ENCODE results near the gene NPIPB13. TPM values are rescaled to one million over a fixed set of nuclear protein-coding genes. Genes with fewer than 3 reads are reported as not detected.
"Not testable (repeated sequence)": the region's sequence is repeated elsewhere in the genome, so short reads cannot be mapped to it uniquely, and the experiment has no call there.

Gene NPIPB13
- total RNA-seq: 10 to 100 TPM in 1 of 3 donors, 1 to 10 TPM in 2; 8.2 to 10.2 (median 8.3) TPM

GRCh38 chr16:30248379-30248778, at the start of gene NPIPB13:
TSS of gene NPIPB13 (minus strand) at chr16:30248479. CDS start at chr16:30245573, 2,906 bp downstream.
- H3K36me3 Mint-ChIP-seq (ENCODE audit: insufficient read depth); ATAC-seq; H3K4me1 Mint-ChIP-seq (ENCODE audit: low read depth); H3K4me3 Mint-ChIP-seq; H3K9me3 Mint-ChIP-seq; H3K27me3 Mint-ChIP-seq (ENCODE audit: low read depth); DNase-seq: not testable (repeated sequence)

GRCh38 chr16:30282357-30282756, 34.1 kb upstream of the NPIPB13 start:
- H3K4me3 Mint-ChIP-seq; H3K27me3 Mint-ChIP-seq (ENCODE audit: low read depth); ATAC-seq; H3K36me3 Mint-ChIP-seq (ENCODE audit: insufficient read depth); DNase-seq; H3K4me1 Mint-ChIP-seq (ENCODE audit: low read depth); H3K9me3 Mint-ChIP-seq: not testable (repeated sequence)

GRCh38 chr16:30278523-30278922, 30.2 kb upstream of the NPIPB13 start:
- not testable (repeated sequence) for H3K9me3 Mint-ChIP-seq; H3K27me3 Mint-ChIP-seq (ENCODE audit: low read depth); H3K4me3 Mint-ChIP-seq; H3K36me3 Mint-ChIP-seq (ENCODE audit: insufficient read depth); H3K4me1 Mint-ChIP-seq (ENCODE audit: low read depth); DNase-seq; ATAC-seq

GRCh38 chr16:30217082-30217481, 31.2 kb downstream of the NPIPB13 start:
- H3K4me3 Mint-ChIP-seq; ATAC-seq; H3K4me1 Mint-ChIP-seq (ENCODE audit: low read depth); H3K27me3 Mint-ChIP-seq (ENCODE audit: low read depth); H3K9me3 Mint-ChIP-seq; H3K36me3 Mint-ChIP-seq (ENCODE audit: insufficient read depth): not testable (repeated sequence)
- DNase-seq: peak; percentile 1

- not testable (repeated sequence) for H3K36me3 Mint-ChIP-seq (ENCODE audit: insufficient read depth); H3K4me1 Mint-ChIP-seq (ENCODE audit: low read depth); H3K4me3 Mint-ChIP-seq; H3K27me3 Mint-ChIP-seq (ENCODE audit: low read depth); DNase-seq; H3K9me3 Mint-ChIP-seq
- ATAC-seq: peak; percentile 23 to 44
Measured at GRCh38 chr16:30211414-30211813, 36.9 kb downstream of the NPIPB13 start.

GRCh38 chr16:30209032-30209431, 39.2 kb downstream of the NPIPB13 start:
- H3K4me3 Mint-ChIP-seq; H3K4me1 Mint-ChIP-seq (ENCODE audit: low read depth); H3K36me3 Mint-ChIP-seq (ENCODE audit: insufficient read depth); H3K9me3 Mint-ChIP-seq; H3K27me3 Mint-ChIP-seq (ENCODE audit: low read depth): not testable (repeated sequence)
- DNase-seq: peak; percentile 9
- peak in 1 of 2 donors; percentile 22 for ATAC-seq

- not testable (repeated sequence) for H3K36me3 Mint-ChIP-seq (ENCODE audit: insufficient read depth); H3K27me3 Mint-ChIP-seq (ENCODE audit: low read depth); H3K9me3 Mint-ChIP-seq; H3K4me1 Mint-ChIP-seq (ENCODE audit: low read depth); H3K4me3 Mint-ChIP-seq; DNase-seq
- ATAC-seq: peak; percentile 29 to 36
Measured at GRCh38 chr16:30207063-30207704, 41.1 kb downstream of the NPIPB13 start.

GRCh38 chr16:30206252-30206651, 42.0 kb downstream of the NPIPB13 start:
- H3K9me3 Mint-ChIP-seq; DNase-seq; H3K4me3 Mint-ChIP-seq; H3K36me3 Mint-ChIP-seq (ENCODE audit: insufficient read depth); H3K4me1 Mint-ChIP-seq (ENCODE audit: low read depth); H3K27me3 Mint-ChIP-seq (ENCODE audit: low read depth): not testable (repeated sequence)
- peak; percentile 67 to 78 for ATAC-seq

GRCh38 chr16:30205541-30206236, 42.6 kb downstream of the NPIPB13 start:
- peak; percentile 3 for DNase-seq
- not testable (repeated sequence) for H3K36me3 Mint-ChIP-seq (ENCODE audit: insufficient read depth); H3K4me3 Mint-ChIP-seq; H3K9me3 Mint-ChIP-seq; H3K4me1 Mint-ChIP-seq (ENCODE audit: low read depth); H3K27me3 Mint-ChIP-seq (ENCODE audit: low read depth)
- ATAC-seq: peak; percentile 67 to 71

- not testable (repeated sequence) for H3K9me3 Mint-ChIP-seq; H3K4me1 Mint-ChIP-seq (ENCODE audit: low read depth); H3K36me3 Mint-ChIP-seq (ENCODE audit: insufficient read depth); H3K4me3 Mint-ChIP-seq; ATAC-seq; DNase-seq; H3K27me3 Mint-ChIP-seq (ENCODE audit: low read depth)
Measured at GRCh38 chr16:30199608-30200343, 48.5 kb downstream of the NPIPB13 start.

- not testable (repeated sequence) for DNase-seq; H3K27me3 Mint-ChIP-seq (ENCODE audit: low read depth); H3K4me3 Mint-ChIP-seq; H3K4me1 Mint-ChIP-seq (ENCODE audit: low read depth); H3K9me3 Mint-ChIP-seq; ATAC-seq; H3K36me3 Mint-ChIP-seq (ENCODE audit: insufficient read depth)
Measured at GRCh38 chr16:30199049-30199448, 49.2 kb downstream of the NPIPB13 start, which contains the start of gene SULT1A3. TSS of gene SULT1A3 (plus strand) at chr16:30199255. CDS start at chr16:30200729, 1,474 bp downstream.

Other genes with a start within 250 kb of the NPIPB13 start
- gene DOC2A, start 237.5 kb downstream of the NPIPB13 start, total RNA-seq: 1 to 10 TPM in 2 of 3 donors, under 1 TPM in 1; 0.49 to 2.5 (median 1.1) TPM
- not detected for gene C16orf92, start 225.3 kb downstream of the NPIPB13 start, total RNA-seq
- under 1 TPM; 0.22 to 0.33 (median 0.32) TPM for gene TLCD3B, start 217.2 kb downstream of the NPIPB13 start, total RNA-seq
- gene ALDOA, start 182.7 kb downstream of the NPIPB13 start, total RNA-seq: 1,000 to 10,000 TPM; 2,101 to 2,362 (median 2,220) TPM
- 100 to 1,000 TPM; 147 to 164 (median 152) TPM for gene PPP4C, start 172.5 kb downstream of the NPIPB13 start, total RNA-seq
- gene TBX6, start 156.6 kb downstream of the NPIPB13 start, total RNA-seq: under 1 TPM; 0.33 to 0.87 (median 0.48) TPM
- 1 to 10 TPM; 4.4 to 7.2 (median 6.1) TPM for gene YPEL3, start 152.3 kb downstream of the NPIPB13 start, total RNA-seq
- gene GDPD3, start 134.9 kb downstream of the NPIPB13 start, total RNA-seq: 1 to 10 TPM in 2 of 3 donors, under 1 TPM in 1; 0.76 to 3.3 (median 2.7) TPM
- gene MAPK3, start 125.3 kb downstream of the NPIPB13 start, total RNA-seq: 10 to 100 TPM; 29.1 to 37.5 (median 32.6) TPM
- gene CORO1A, start 64.9 kb downstream of the NPIPB13 start, total RNA-seq: 100 to 1,000 TPM; 747 to 940 (median 832) TPM
- gene BOLA2B, start 54.8 kb downstream of the NPIPB13 start, total RNA-seq: 100 to 1,000 TPM; 468 to 531 (median 481) TPM
- 100 to 1,000 TPM in 1 of 3 donors, 10 to 100 TPM in 2; 84.5 to 110 (median 95.6) TPM for gene SLX1A, start 54.6 kb downstream of the NPIPB13 start, total RNA-seq
- 1 to 10 TPM; 6.8 to 7.6 (median 7.0) TPM for gene SULT1A3, start 49.2 kb downstream of the NPIPB13 start, total RNA-seq
- gene CD2BP2, start 106.8 kb upstream of the NPIPB13 start, total RNA-seq: 10 to 100 TPM; 95.2 to 97.2 (median 96.8) TPM
- gene TBC1D10B, start 122.0 kb upstream of the NPIPB13 start, total RNA-seq: 10 to 100 TPM; 48.2 to 52.5 (median 49.6) TPM
- under 1 TPM in 1 of 3 donors, not detected in 2; 0.76 TPM for gene MYL11, start 126.3 kb upstream of the NPIPB13 start, total RNA-seq
- 100 to 1,000 TPM; 133 to 164 (median 152) TPM for gene SEPTIN1, start 134.1 kb upstream of the NPIPB13 start, total RNA-seq
- gene ZNF48, start 146.9 kb upstream of the NPIPB13 start, total RNA-seq: 10 to 100 TPM; 18.0 to 19.2 (median 18.1) TPM
- 1 to 10 TPM; 7.1 to 9.8 (median 9.4) TPM for gene ZNF771, start 159.1 kb upstream of the NPIPB13 start, total RNA-seq
- 100 to 1,000 TPM; 226 to 283 (median 250) TPM for gene DCTPP1, start 181.6 kb upstream of the NPIPB13 start, total RNA-seq
- 10 to 100 TPM; 64.5 to 69.1 (median 67.1) TPM for gene SEPHS2, start 197.4 kb upstream of the NPIPB13 start, total RNA-seq
- gene ITGAL, start 224.3 kb upstream of the NPIPB13 start, total RNA-seq: 100 to 1,000 TPM; 193 to 259 (median 220) TPM

Data from activated T-cell treated with anti-CD3 and anti-CD28 coated beads, Interleukin-2, amount 50 U/mL, for 4 hours (primary cell).